Activated CD4-positive, alpha-beta memory T cell treated with anti-CD3 and anti-CD28 coated beads, Interleukin-2, amount 10 ng/mL, durations not matched to agents 7 days and 5 days (primary cell): ENCODE data around the gene C2CD4C. TPM values are rescaled to one million over a fixed set of nuclear protein-coding genes. Genes with fewer than 3 reads are reported as not detected.
"Not testable (repeated sequence)": the region's sequence is repeated elsewhere in the genome, so short reads cannot be mapped to it uniquely, and the experiment has no call there.

ENCODE experiments used
- CTCF ChIA-PET: fragments of 350-600 bp; sonication (Branson Sonifier 250); formaldehyde crosslinking; loops from one replicate; lab custom pipeline; 2021; ENCODE audit warnings: antibody characterized with exemption, inconsistent platforms; lab: Charles Lee
- POLR2A ChIA-PET: fragments of 350-600 bp; sonication (Branson Sonifier 250); formaldehyde crosslinking; loops from one replicate; lab custom pipeline; 2021; ENCODE audit warnings: antibody characterized with exemption; lab: Charles Lee
- DNase-seq: peaks from one replicate; pipeline ENCODE4 v3.0.0-alpha.2; 2020
- H3K27ac Mint-ChIP-seq: one replicate; pipeline ENCODE4 v1.8.0; 2021; ENCODE audit warnings: mild to moderate bottlenecking, mixed read lengths
- H3K27me3 Mint-ChIP-seq: one replicate; pipeline ENCODE4 v1.8.0; 2021; ENCODE audit warnings: mixed read lengths
- H3K36me3 Mint-ChIP-seq: one replicate; pipeline ENCODE4 v1.8.0; 2021; ENCODE audit warnings: low read depth, mixed read lengths
- H3K4me1 Mint-ChIP-seq: one replicate; pipeline ENCODE4 v1.8.0; 2021; ENCODE audit warnings: mixed read lengths
- H3K4me3 Mint-ChIP-seq: one replicate; pipeline ENCODE4 v1.8.0; 2021; ENCODE audit warnings: mild to moderate bottlenecking, mixed read lengths
- H3K9me3 Mint-ChIP-seq: one replicate; pipeline ENCODE4 v1.8.0; 2021; ENCODE audit warnings: mixed read lengths
- total RNA-seq, 2 experiments: library from RNA; stranded (reverse); gene quantifications; one replicate each; pipeline ENCODE4 v1.2.3, GENCODE V29; 2021

Gene C2CD4C
- total RNA-seq, 2 experiments from 2014 or later, result 0.08 TPM; not detected in 1

GRCh38 chr19:406135-406781 lies 2.7 kb downstream of the C2CD4C start:
- peaks cover 7% of the 10 kb centered on the region for H3K27me3 Mint-ChIP-seq
- no peak for DNase-seq
- no peak overlapping the region for H3K27ac Mint-ChIP-seq
- no peaks in the 10 kb centered on the region for H3K9me3 Mint-ChIP-seq
- H3K36me3 Mint-ChIP-seq, result no peaks in the 10 kb centered on the region
- POLR2A ChIA-PET, result no interaction called here
- peaks cover 6% of the 10 kb centered on the region for H3K4me1 Mint-ChIP-seq
- CTCF ChIA-PET, result no interaction called here
- no peak overlapping the region for H3K4me3 Mint-ChIP-seq

GRCh38 chr19:405121-405965 lies 3.6 kb downstream of the C2CD4C start:
- POLR2A ChIA-PET, result no interaction called here
- Mint-ChIP-seq H3K36me3 (no peaks in the 10 kb centered on the region), H3K9me3 (no peaks in the 10 kb centered on the region)

GRCh38 chr19:403221-404027 lies 5.5 kb downstream of the C2CD4C start:
- CTCF ChIA-PET, result no interaction called here
- H3K4me3 Mint-ChIP-seq, result no peak overlapping the region
- no peaks in the 10 kb centered on the region for H3K4me1 Mint-ChIP-seq
- H3K27me3 Mint-ChIP-seq, result no peaks in the 10 kb centered on the region
- no peak overlapping the region for H3K27ac Mint-ChIP-seq
- no peaks in the 10 kb centered on the region for H3K9me3 Mint-ChIP-seq
- POLR2A ChIA-PET, result no interaction called here
- no peaks in the 10 kb centered on the region for H3K36me3 Mint-ChIP-seq
- no peak for DNase-seq

More at GRCh38 chr19:405121-405965, 3.6 kb downstream of the C2CD4C start:
- peaks cover 6% of the 10 kb centered on the region for H3K4me1 Mint-ChIP-seq
- CTCF ChIA-PET, result no interaction called here
- no peak overlapping the region for H3K4me3 Mint-ChIP-seq
- no peak overlapping the region for H3K27ac Mint-ChIP-seq
- no peak for DNase-seq
- H3K27me3 Mint-ChIP-seq, result peaks cover 7% of the 10 kb centered on the region

- Mint-ChIP-seq H3K27me3 (no peaks in the 10 kb centered on the region), H3K4me1 (no peaks in the 10 kb centered on the region), H3K27ac (no peak overlapping the region), H3K9me3 (peaks cover under 1% of the 10 kb centered on the region), H3K4me3 (no peak overlapping the region), H3K36me3 (no peaks in the 10 kb centered on the region)
- ChIA-PET POLR2A (no interaction called here), CTCF (no interaction called here)
- DNase-seq, result no peak
Measured at GRCh38 chr19:402786-403185, 6.2 kb downstream of the C2CD4C start.

GRCh38 chr19:401866-402511 lies 7.0 kb downstream of the C2CD4C start:
- no peak overlapping the region for H3K4me3 Mint-ChIP-seq
- ChIA-PET POLR2A (no interaction called here), CTCF (no interaction called here)
- no peak for DNase-seq
- no peaks in the 10 kb centered on the region for H3K27me3 Mint-ChIP-seq
- H3K27ac Mint-ChIP-seq, result no peak overlapping the region
- H3K9me3 Mint-ChIP-seq, result peaks cover 6% of the 10 kb centered on the region
- no peaks in the 10 kb centered on the region for H3K4me1 Mint-ChIP-seq
- no peaks in the 10 kb centered on the region for H3K36me3 Mint-ChIP-seq

GRCh38 chr19:400976-401865 lies 7.7 kb downstream of the C2CD4C start:
- H3K4me1 Mint-ChIP-seq, result no peaks in the 10 kb centered on the region
- no peaks in the 10 kb centered on the region for H3K27me3 Mint-ChIP-seq
- ChIA-PET CTCF (no interaction called here), POLR2A (no interaction called here)
- peaks cover 9% of the 10 kb centered on the region for H3K9me3 Mint-ChIP-seq
- H3K36me3 Mint-ChIP-seq, result no peaks in the 10 kb centered on the region
- no peak overlapping the region for H3K27ac Mint-ChIP-seq
- H3K4me3 Mint-ChIP-seq, result no peak overlapping the region
- DNase-seq, result no peak

GRCh38 chr19:399370-399769 lies 9.6 kb downstream of the C2CD4C start:
- peaks cover 4% of the 10 kb centered on the region for H3K36me3 Mint-ChIP-seq
- H3K4me3 Mint-ChIP-seq, result no peak overlapping the region
- POLR2A ChIA-PET, result no interaction called here
- peaks cover 15% of the 10 kb centered on the region for H3K9me3 Mint-ChIP-seq
- H3K4me1 Mint-ChIP-seq, result no peaks in the 10 kb centered on the region
- no peaks in the 10 kb centered on the region for H3K27me3 Mint-ChIP-seq
- H3K27ac Mint-ChIP-seq, result no peak overlapping the region
- DNase-seq, result no peak
- CTCF ChIA-PET, result no interaction called here

- CTCF ChIA-PET, result no interaction called here
- no peaks in the 10 kb centered on the region for H3K4me1 Mint-ChIP-seq
- H3K27ac Mint-ChIP-seq, result no peak overlapping the region
- H3K36me3 Mint-ChIP-seq, result peaks cover 4% of the 10 kb centered on the region
- no peak for DNase-seq
- no peaks in the 10 kb centered on the region for H3K27me3 Mint-ChIP-seq
- H3K4me3 Mint-ChIP-seq, result no peak overlapping the region
- peaks cover 15% of the 10 kb centered on the region for H3K9me3 Mint-ChIP-seq
- POLR2A ChIA-PET, result no interaction called here
Measured at GRCh38 chr19:398719-399118, 10.2 kb downstream of the C2CD4C start.

GRCh38 chr19:397941-398706 lies 10.8 kb downstream of the C2CD4C start:
- ChIA-PET POLR2A (no interaction called here), CTCF (no interaction called here)
- peaks cover 18% of the 10 kb centered on the region for H3K9me3 Mint-ChIP-seq
- H3K4me1 Mint-ChIP-seq, result no peaks in the 10 kb centered on the region
- H3K27ac Mint-ChIP-seq, result no peak overlapping the region
- H3K4me3 Mint-ChIP-seq, result no peak overlapping the region
- peaks cover 7% of the 10 kb centered on the region for H3K36me3 Mint-ChIP-seq
- no peaks in the 10 kb centered on the region for H3K27me3 Mint-ChIP-seq
- DNase-seq, result no peak

- Mint-ChIP-seq H3K36me3 (peaks cover 9% of the 10 kb centered on the region), H3K27me3 (no peaks in the 10 kb centered on the region), H3K9me3 (peaks cover 24% of the 10 kb centered on the region), H3K27ac (no peak overlapping the region), H3K4me3 (no peak overlapping the region), H3K4me1 (no peaks in the 10 kb centered on the region)
- CTCF ChIA-PET, result no interaction called here
- POLR2A ChIA-PET, result no interaction called here
- DNase-seq, result no peak
Measured at GRCh38 chr19:397321-397720, 11.6 kb downstream of the C2CD4C start.

GRCh38 chr19:395467-395866 lies 13.5 kb downstream of the C2CD4C start:
- H3K27ac Mint-ChIP-seq, result no peak overlapping the region
- peaks cover 9% of the 10 kb centered on the region for H3K36me3 Mint-ChIP-seq
- no peak overlapping the region for H3K4me3 Mint-ChIP-seq
- DNase-seq, result no peak
- H3K9me3 Mint-ChIP-seq, result peaks cover 26% of the 10 kb centered on the region
- ChIA-PET POLR2A (no interaction called here), CTCF (no interaction called here)
- H3K27me3 Mint-ChIP-seq, result no peaks in the 10 kb centered on the region
- no peaks in the 10 kb centered on the region for H3K4me1 Mint-ChIP-seq

GRCh38 chr19:394857-395256 lies 14.1 kb downstream of the C2CD4C start:
- peaks cover 26% of the 10 kb centered on the region for H3K9me3 Mint-ChIP-seq
- H3K27me3 Mint-ChIP-seq, POLR2A ChIA-PET, H3K4me1 Mint-ChIP-seq, H3K27ac Mint-ChIP-seq, DNase-seq, H3K36me3 Mint-ChIP-seq, H3K4me3 Mint-ChIP-seq, CTCF ChIA-PET: not testable (repeated sequence)
